GM18858 (cell line): Measurements from ENCODE around the gene MAGT1.
A peak's percentile ranks its signal among the peaks of the same experiment; 100 is the strongest.
"Not testable (repeated sequence)": the region's sequence is repeated elsewhere in the genome, so short reads cannot be mapped to it uniquely, and the experiment has no call there.

Experiments used
- ATAC-seq: cut with Tn5 transposase; IDR thresholded peaks from one replicate; pipeline ENCODE4 v1.9.1; 2021; ENCODE audit not compliant: unreplicated experiment

Gene MAGT1

DNA sequence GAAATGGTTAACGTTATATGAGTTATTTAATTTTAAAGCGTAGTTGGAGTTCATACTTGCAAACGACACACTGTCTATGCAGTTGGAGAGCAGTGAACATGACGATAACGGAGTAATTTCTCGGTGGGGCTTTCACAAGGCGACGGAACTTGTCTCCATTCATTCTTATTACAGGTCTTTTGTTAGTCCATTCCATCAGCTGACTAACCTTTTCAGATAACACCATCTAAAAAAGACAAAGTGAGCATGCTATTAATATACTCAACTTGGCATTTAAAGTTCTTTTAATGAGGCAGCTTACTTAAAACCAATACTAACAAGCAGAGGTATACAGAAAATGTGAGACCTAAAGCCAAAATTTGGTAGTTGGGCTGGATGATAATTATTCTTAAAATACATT is 19.9 kb downstream of the MAGT1 start:
- no peak for ATAC-seq

DNA sequence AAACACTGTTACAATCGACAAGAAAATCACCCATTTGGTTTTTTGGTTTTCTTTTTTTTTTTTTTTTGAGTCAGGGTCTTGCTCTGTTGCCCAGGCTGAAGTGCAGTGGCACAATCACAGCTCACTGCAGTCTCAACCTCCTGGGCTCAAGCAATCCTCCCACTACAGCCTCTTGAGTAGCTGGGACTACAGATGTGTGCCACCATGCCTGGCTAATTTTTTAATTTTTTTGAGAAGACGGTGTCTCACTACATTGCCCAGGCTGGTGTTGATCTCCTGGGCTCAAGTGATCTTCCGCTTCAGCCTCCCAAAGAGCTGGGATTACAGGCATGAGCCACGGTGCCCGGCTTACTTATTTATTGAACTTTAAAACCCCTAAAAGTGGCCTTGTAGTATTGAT is 63.7 kb downstream of the MAGT1 start:
- ATAC-seq: not testable (repeated sequence)

DNA sequence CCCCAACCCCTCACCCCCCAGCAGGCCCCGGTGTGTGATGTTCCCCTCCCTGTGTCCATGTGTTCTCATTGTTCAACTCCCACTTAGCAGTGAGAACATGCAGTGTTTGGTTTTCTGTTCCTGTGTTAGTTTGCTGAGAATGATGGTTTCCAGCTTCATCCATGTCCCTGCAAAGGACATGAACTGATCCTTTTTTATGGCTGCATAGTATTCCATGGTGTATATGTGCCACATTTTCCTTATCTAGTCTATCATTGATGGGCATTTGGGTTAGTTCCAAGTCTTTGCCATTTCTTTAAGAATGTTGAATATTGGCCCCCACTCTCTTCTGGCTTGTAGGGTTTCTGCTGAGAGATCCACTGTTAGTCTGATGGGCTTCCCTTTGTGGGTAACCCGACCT is 73.2 kb downstream of the MAGT1 start:
- not testable (repeated sequence) for ATAC-seq

DNA sequence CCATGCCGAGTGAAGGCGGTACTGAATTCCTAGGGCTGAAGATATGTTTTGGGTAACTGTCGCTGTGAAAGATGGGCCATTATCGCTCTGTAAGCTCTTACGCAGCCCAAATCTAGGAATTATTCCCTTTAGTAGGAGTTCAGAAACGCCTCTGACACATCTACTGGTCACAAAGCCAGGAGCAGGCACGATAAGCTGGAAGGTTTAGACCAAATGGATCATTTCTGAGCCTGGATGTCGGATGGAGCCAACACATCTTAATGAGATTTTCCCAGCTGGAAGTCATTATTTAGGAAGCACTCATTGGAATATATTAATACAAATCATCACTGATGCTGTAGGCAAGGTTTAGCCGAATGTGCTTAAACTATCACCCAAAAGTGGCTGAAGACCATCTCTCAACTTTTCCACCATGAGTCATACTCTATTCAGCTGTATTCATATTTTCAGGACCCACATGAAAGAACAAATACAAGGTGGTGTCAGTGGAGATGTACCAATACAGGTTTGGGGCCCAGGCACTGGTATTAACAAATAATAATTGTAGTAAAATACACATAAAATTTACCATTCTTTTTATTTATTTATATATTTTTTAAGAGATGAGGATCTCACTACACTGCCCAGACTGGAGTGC is 75.0 kb downstream of the MAGT1 start:
- ATAC-seq: no peak

DNA sequence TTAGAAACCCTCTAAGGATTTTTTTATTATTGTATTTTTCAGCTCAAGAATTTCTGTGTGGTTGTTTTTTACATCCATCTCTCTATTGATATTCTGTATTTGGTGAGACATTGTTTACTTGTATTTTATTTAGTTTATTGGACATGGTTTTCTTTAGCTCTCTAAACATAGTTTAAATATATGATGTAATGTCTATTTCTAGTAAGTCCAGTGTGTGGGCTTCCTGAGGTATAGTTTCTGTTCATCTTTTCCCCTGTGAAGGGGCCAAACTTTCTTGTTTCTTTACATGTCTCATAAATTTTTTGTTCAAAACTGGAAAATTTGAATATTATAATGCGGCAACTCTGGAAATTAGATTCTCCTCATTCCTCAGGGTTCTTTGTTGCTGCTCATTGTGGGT is 81.0 kb downstream of the MAGT1 start:
- no peak for ATAC-seq

DNA sequence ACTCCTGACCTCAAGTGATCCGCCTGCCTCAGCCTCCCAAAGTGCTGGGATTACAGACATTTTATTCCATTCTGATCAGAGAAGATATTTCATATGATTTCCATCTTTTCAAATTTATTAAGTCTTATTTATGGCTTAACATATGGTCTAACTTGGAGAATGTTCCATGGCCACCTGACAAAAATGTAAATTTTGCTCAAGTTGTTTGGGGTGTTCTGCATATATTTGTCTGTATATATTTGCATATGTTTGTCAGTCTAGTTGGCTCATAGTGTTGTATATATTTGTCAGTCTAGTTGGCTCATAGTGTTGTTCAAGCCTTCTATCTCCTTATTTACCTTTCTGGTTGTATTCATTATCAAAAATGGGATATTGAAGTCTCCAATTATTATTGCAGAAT is 93.0 kb downstream of the MAGT1 start:
- no peak for ATAC-seq

DNA sequence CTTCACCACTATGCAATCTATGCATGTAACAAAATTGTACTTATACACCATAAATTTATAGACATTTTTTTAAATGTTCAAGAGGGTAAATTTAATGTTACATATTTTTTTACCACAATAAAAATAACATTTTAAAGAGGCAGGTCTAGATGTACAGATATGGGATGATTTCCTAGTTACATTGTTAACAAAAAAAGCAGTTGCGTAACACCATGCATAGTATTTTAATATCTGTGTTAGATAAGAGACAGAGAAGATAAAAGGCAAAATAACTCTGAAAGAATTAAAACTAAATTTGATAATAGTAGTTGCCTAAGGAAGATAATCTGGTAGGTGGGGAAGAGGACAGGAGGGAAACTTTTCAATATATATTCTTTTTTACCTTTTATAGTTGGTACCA is 100.1 kb downstream of the MAGT1 start:
- ATAC-seq: no peak

DNA sequence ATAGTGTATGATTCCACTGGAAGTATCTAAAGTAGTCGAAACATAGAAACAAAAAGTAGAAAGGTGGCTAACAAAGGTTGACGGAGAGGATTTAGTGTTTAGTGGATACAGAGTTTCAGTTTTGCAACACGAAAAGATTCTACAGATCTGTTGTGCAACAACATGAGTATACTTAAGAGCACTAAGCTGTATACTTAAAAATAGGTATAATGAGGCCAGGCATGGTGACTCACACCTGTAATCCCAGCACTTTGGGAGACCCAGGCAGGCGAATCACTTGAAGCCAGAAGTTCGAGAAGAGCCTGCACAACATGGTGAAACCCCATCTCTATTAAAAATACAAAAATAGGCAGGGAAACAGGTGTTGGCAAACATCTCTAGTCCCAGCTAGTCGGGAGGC is 101.3 kb downstream of the MAGT1 start:
- ATAC-seq: no peak

DNA sequence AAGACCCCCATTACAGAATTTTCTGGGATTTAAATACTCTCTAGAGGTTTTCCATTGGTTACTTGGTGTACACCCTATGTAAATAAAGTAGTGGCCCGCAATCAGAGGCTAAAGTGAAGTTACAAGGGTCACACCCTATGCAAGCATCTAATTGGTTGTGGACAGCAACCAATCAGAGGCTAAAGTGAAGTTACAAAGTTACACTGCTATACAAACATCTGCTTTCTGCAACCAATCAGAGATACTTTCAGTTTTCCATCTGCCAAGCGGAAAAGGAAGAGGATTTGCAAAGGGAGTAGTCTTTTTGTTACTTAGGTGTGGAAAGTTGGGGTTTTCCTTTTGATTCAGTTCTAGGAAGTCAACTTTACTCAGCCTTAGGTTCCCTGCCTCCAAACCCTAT is 107.2 kb downstream of the MAGT1 start:
- no peak for ATAC-seq

DNA sequence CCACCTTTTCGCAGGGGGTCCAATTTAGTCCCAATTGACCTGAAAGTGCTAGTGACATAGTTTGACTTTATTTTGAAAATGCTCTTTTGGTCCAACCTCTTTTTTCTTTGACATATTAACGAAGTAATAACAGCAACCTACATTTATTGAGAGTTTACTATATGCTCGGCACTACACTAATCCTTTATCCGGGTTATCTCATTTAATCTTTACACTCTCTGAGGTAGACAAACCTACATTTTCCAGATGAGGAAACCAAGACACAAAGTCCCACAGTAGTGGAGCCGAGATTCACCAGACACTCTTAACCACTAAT is 108.9 kb downstream of the MAGT1 start:
- peak; percentile 7 for ATAC-seq

DNA sequence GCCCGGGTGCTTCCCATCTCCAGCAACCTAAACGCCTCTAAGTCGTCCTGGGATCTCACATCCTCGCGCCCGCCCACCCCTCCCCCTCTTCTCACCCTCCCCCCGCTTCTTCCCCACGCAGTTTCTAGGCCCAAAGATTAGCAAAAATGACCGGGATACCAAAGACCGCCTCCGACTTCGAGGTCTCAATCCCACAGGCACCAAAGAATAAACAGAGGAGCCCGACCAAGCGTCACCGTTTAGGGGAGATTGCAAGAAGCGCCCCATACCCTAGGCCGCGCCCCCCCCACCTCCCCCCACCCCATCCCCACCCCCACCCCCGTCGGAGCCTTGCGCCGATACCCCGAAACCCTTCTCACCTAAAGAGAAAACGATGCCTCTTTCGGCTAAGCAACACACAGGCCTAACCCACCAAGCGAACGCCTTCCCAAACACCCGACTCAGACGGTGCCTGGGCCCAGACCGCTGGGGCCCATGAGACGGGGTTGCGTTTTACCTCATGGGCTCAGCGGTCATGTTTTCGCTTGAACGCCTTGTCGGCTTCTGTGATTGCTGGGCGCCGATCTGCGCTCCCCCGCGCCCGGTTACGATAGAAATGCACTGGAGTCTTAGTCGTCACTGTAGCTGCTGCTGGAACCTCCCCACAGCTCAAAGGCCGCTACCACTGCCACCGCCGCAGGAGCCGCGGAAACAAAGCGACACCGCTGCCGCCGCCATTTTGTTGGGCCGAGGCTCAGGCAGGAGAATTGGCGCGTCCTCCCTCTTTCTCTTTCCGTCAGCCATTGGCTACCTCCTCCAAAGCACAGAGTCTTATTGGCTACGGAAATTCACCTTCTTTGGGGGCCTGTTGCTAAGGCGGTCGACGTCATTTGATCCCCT is 109.5 kb downstream of the MAGT1 start, which contains the start of gene ATRX:
TSS of gene ATRX (minus strand) at position 731 of the 879 bp plus-strand sequence. CDS start at position 516, 215 bp downstream.
- peak; percentile 89 for ATAC-seq

DNA sequence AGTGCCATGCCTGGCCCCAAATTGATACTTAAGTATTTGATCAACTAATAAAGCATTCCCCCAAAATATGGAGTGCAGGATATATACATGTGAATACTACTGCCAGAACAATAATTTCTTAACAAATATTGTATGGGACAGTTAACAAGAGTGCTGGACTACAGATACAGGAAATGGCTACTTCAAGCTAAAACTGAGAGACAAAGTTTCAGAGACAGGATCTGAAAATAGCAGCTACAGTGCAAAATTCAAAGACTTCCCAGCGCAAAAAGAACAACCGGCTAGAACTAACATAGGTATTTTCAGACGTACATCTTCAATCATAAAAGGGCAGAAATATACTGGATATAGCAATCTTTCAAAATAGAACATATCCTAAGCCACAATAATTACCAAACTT is 115.5 kb downstream of the MAGT1 start:
- no peak for ATAC-seq

DNA sequence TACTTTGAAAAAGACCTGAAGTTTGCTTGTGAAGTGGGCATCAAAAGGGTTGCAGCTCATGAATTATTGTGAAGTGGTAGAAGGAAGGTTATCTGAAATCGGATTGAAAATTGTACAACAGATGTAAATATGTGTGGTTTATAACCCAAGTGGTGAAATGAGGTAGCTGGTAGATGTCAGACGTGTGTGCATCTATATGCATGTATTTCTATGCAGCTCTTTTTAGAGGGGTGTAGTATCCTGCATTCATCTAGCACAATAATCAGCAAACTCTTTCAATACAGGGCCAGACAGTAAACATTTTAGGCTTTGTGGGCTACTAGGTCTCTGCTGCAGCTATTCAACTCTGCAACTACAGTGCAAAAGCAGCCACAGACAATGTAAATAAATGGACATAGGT is 118.6 kb downstream of the MAGT1 start:
- no peak for ATAC-seq
